OCI-M2 (cell line): ENCODE results near the gene CARD11.

Source experiments
- DNase-seq: peaks from one replicate; lab custom pipeline; 2025; ENCODE audit not compliant: unreplicated experiment; lab: John Stamatoyannopoulos, UW

CARD11 gene

DNA sequence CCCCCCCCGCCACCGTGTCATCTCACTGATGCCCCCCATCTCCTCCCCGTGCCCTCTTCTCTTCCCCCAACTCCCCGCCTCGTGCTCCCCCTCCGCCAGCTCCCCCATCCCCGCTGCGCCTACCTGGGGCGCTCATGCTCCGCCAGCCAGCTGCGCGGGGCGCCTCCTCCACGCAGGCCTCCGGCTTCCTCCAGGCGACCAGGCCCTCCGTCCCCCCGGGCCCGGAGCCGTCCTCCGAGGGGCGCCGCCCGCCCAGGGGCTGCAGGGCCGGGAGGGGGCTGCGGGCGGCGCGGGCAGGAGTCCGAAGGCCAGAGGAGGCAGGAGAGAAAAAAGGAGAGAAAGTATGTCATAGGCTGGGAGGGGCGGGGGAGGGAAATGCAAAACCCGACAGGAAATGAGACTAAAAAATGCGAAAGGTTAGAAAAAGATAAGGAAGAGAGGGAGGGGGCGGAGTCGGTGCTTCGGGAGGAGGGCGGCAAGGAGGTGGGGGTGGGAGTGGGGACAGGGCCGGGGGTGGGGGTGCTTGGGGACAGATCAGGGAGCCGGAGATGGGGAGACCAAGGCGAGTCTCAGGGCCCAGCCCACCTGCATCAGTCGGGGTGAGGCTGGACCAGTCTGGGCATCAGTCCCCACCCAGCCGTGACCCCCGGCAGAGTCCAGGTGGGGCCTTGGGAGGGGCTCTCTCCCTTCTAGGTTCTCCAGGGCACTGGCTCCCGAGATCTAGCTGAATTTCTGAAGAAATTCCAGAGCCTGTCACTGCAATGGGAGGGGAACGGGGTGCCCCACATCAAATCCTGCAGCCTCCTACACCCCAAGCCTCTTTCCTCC, at the start of gene CARD11:
Gene CARD11 (minus strand): TSS at position 324 of the 828 bp plus-strand sequence. CDS start 85,361 bp downstream, outside the sequence.
- no peak for DNase-seq

DNA sequence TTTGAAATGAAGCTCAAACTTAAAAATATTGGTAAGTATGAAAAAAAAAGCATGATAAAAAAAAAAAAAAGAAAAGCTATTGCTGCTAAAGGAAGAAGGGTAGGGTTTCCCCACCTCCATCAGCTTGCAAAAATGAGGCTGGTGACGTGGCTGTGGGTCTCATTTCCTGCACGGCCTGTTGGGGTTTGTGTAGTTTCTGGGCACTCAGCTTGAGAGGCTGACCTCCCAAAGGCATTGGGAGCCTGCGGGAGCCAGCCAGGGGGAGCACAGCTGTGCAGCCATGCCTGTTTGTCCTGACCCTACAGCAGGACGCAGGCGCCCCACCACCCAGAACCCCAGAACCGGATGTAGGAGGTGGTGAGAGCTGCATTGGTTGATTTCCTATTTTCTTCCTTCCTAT, 48.8 kb upstream of the CARD11 start:
- DNase-seq = no peak

DNA sequence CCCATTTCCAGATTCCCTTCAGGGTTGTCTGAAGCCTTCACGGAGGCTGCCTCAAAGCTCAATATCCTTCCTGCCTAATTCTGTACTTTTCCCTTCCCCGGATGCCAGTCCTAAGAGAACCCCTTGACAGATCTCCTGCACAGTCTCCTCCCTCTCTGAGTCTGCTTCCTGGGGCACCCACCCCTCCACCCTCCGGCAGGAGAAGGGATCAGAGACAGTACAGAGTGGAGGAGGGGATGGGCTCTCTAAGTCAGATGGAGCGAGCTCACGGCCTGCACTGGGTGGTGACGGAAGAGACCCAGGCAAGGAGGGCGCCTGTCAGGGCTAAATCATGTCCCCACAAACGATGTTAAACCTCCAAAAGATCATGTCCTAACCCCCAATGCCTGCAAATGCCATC, 48.0 kb upstream of the CARD11 start:
- no peak for DNase-seq

DNA sequence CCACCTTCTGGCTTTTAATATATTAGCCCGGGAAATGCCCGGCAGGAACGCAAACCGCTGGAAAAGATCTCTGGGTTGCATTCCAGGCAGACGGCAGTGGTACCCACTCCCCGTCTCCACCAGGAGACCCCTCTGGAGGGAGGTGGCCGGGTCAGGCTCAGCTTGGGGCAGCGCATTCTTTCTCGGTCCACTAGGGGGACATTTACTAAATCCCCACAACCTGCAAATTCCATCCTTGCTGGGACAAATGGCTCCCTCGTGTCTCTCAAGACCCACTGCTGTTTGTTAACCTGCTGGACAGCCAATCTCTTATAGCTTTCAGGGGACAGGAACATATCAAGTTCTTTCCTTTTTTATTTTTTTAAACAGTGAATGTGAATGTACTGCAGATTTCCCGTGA, 45.8 kb upstream of the CARD11 start:
- DNase-seq = no peak

DNA sequence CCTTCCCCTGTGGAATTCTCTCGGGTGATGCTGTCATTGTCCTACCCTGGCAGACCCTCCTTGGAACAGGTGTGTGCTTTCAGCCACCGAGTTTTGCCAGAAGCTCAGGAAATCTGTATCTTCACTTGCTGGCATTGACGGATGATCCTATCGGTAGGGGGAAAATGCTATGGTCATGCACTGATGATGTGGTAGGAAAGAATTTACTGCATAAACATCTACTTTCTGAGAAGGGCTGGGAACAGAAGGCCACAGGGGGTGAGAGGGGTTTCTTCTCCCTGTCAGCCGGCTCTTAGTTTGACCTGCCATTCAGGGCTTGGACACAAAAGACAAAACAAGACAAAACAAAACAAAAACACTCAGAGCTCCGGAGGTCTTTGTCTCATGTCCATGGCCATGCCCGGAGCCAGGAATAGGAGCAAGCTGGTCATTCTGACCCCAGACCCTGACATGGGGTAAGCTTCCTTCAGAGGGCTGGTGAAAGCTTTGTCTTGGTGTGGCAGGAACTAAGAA, 43.6 kb upstream of the CARD11 start:
- no peak for DNase-seq

DNA sequence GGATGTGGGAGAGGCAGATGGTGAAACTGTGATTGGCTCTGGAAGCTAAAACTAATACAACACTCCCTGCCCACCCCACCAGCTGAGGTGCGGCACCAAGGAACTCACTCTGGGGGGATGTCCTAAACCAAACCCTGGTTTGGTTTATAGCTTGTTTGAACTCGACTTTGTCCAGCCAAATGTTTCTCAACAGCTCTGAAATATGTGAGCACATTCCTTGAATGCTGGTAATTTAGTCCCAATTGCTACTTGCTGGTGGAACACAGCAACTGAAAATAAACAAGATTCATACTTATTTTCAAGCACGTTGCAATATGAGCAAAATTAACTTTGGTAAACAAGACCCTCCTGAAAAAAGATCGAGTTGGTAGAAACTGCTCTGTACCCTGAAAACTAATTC, 39.7 kb upstream of the CARD11 start:
- DNase-seq = no peak

DNA sequence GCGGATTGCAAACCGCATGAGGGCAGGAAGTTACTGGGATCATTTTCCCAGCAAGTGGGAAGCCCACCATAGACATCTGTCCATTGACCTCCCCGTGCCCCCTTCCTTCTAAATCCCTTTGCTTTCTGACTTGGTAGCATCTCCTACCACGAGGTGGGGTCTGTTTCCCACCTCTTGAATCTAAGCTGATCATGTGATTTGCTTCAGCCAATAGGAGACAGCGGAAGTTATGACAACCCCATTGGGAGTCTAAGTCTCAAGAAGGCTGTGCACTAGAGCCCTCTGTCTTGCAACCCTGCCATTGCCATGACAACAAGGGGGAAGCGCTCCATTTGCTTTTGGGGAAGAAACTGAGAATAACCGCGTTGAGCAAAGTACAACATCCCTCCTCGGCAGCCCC, 39.2 kb upstream of the CARD11 start:
- DNase-seq = no peak

DNA sequence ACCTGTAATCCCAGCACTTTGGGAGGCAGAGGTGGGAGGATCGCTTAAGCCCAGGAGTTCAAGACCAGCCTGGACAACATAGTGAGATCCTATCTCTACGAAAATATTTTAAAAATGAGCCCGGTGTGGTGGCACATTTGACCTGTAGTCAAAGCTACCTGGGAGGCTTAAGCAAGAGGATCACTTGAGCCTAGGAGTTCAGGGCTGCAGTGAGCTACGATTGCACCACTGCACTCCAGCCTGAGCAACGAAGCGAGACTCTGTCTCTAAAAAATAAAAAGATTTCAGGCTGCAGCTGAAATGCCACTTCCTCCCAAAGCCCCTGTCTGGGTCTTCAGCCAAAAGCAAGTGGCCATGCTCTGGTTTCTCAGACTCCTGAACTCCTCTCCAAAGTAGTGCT, 38.7 kb upstream of the CARD11 start:
- no peak for DNase-seq

DNA sequence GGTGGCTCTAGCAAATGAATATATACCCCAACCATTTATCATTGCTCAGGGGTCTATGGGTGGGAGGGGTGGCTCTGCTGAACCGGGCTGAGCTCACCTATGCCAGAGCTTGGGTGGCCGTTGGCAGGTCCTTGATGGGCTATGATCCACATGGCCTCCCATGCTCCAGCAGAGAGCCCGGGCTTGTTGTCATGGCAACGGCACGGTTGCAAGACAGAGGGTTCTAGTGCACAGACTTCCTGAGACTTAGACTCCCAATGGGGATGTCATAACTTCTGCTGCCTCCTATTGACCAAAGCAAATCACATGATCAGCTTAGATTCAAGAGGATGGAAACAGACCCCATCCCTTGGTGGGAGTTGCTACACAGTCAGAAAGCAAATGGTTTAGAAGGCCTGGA, 36.4 kb upstream of the CARD11 start:
- DNase-seq = no peak

DNA sequence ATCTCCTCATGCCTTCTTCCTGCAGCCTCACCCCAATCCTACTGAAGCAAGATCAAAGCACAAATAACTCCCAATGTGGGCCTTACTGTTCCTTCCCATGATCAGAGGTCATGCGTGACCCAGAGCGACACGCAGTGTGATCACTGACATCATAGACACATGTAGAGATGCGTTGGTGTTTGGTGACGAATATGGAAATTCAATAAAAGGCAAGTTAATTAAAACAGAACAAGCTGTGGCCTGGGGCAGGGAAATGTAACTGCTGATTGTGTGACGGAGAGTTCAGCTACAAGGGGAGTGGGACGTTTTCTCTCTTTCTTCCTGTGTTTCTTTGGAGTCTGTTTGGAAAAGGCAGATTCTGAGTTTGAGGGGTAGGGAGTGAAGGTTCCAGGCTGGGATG, 34.8 kb upstream of the CARD11 start:
- DNase-seq = no peak

DNA sequence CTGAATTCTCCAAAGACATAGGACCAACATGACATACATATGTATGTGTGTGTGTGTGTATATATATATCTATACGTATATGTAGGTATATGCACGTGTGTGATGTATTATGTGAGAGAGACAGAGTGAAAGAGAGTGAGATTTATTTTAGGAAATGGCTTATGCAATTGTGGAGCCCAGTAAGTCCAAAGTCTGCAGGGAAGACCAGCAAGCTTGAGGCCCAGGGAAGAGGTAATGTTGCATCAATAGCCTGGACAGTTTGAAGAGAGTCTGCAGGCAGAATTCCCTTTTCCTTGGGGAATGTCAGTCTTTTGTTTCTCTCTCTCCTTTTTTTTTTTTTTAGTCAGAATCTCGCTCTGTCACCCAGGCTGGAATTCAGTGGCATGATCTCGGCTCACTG, 33.0 kb upstream of the CARD11 start:
- no peak for DNase-seq

DNA sequence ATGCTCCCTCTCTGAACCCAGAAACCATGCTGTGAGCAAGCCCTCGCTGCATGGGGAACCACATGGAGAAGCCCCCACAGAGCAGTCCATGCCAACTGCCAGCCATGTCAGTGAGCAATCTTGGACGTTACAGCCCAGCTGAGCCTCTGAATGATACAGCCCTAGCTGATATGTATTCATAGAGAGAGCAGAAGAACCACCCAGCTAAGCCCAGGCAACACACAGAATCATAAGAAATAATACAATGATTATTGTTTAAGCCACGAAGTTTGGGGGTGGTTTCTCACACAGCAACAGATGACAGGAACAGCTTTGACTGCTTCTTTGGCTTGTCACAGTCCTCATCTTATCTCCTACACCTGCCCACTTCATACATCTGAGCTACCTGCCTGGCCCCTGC, 32.5 kb upstream of the CARD11 start:
- DNase-seq = no peak

DNA sequence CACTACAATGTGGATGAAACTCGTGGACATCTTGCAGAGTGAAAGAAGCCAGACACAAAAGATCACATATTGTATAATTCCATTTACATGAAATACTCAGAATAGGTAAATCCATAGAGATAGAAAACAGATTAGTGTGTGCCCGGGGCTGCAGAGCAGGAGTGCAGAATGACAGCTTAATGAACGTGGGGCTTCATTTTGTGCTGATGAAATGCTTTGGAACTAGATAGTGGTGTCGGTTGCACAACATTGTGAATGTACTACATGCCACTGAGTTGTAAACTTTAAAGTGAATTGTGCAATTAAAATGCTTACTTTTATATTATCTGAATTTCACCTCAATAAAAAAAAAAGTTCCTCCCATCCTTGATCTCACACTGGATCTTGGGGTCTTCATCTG, 31.8 kb upstream of the CARD11 start:
- no peak for DNase-seq

DNA sequence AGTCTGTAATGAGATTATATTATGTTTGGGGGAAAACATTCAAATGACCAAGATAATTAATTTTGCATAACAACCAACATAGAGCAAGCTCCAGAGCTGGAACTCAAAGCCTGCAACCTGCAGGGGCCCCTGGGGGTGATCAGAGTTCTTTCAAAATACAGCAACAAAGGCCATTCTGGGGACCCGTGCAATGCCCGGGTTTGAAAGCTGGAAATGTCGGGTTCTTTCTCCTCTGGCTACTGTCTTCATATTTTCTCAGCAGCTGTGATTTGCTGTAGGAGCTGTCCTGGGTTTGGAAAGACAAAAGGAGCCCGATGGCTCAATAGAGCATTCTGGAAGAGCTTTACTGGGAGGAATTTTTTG, 30.8 kb upstream of the CARD11 start:
- no peak for DNase-seq

DNA sequence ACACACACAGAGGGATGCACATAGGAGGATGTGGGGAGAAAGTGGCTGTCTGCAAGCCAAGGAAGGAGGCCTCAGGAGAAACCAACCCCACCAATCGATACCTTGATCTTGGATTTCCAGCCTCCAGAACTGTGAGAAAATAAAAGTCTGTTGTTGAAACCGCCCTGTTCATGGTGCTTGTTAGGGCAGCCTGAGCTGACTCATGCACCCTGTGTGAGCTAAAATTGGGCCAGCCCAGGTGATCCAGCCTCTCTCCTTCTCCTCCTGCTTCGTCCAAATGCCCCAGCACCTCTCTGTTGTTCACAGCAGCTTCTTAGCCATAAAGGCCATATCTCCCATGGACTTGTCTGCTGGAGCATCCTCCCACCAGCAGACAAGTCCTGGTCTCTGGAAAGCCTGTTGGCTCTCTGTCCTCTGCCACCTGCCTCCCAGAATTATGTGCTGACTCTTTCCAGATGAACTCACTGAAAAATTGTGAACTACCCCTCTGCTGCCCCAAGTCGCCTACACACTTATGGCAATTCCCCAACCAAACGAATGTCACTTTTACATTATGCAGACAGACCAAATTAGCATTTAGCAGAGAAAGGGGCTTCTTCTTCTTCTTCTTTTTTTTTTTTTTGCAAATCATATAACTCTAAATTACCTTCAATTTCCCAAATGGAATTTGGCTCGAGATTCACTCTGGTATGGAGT, 30.2 kb upstream of the CARD11 start:
- DNase-seq = no peak

DNA sequence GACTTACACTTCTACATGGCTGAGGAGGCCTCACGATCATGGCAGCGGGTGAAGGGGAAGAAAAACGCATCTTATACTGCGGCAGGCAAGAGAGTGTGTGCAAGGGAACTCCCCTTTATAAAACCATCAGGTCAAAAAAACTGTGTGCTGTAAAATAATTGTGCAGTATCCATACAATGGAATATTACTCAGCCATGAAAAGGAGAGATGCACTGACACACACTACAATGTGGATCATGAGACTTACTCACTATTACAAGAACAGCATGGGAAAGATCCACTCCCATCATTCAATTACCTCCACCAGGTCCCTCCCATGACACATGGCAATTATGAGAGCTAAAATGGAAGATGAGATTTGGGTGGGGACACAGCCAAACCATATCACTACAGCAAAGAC, 27.2 kb upstream of the CARD11 start:
- no peak for DNase-seq

DNA sequence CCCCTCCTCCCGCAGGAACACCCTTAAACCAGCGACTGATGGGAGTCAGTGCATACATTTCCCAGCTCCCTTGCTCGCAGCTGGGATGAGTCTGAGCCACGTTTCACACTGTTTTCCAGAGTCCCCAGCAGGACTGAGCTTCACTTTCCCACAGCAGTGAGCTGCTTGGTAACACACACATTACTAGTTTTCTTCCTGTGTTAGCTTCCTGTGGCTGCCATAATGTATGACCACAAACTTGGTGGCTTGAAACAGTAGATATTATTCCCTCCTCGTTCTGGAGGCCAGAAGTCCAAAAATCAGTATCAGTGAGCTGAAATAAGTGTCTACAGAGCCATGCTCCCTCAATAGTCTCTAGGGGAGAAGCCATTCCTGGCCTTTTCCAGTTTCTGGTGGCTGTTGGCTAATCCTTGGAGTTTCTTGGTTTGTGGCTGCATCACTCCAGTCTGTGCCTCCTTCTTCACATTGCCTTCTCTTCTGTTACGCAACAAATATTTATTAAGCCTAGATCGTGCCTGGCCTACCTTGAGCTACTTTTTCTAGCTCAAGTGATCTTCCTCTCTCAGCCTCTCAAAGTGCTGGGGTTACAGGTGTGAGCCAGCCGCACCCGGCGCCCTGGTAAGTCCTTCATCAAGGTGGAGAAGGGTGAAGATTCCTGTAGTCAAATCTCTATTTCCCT, 26.2 kb upstream of the CARD11 start:
- no peak for DNase-seq

DNA sequence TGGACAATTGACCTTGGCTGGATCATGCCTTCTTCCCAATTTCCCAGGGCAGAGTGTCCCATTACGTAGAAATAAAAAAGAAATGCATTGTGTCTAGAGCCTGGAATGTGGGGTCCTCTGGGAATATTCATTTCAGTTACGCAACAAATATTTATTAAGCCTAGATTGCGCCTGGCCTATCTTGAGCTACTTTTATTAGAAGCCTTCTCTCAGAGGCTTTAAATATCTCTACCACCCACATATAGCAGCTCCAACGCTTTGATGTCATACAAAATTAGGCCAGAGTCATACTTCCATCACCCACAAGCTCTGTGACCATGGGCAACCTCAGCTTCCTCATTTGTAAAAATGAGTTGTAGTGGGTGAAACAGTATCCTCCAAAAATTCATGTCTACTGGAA, 24.9 kb upstream of the CARD11 start:
- no peak for DNase-seq

DNA sequence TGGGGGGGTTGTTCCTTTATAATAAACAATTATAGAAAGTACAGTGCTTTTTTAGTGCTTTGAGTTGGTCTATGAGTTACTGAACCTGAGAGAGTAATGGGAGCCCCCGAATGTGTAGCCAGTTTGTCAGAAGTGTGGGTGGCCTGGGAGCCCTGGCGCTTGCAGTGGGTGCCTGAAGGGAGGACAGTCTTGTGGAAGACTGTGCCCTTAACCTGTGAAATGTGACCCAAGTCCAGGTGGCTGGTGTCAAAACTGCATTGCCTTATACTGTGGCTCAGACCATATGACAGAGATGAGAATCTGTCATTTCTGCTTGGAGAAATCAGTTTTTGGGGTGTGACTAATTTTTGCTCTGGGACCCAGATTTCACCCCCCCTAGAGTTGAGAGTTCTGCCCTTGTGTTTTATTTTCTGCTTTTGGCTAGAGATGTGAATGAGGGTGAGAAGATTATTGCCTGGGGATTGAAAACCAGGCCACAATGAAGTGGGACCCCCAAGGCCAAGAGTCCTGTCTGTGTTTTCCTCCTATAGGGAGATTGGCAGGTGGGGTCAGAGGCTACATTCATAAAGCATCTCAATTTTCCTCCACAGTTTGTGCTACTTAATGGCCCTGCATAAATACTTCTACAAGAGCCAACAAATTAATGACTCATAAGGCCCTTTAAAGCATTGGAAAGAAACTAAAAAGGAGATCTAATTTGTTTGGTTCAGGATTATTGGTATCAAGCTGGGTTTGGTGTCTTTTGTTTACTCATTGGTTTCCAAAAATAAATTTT, 24.1 kb upstream of the CARD11 start:
- no peak for DNase-seq

DNA sequence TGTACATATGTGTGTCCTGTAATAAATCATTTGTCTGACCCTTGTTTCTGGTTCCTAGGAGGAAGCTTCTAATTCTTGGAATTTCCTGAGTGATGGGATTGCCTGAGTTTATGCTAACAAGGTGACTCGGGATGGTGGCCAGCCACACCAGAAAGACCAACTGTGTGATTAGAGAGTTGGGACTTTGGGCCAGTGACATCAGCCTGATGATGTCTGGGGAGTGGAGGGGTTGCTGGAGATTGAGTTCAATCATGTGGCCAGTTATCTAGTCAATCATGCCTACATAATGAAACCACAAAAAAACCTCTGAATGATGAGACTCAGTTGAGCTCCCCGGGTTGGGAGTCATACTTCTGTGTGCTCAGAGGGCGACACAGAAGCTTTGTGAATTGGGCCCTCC, 23.5 kb upstream of the CARD11 start:
- no peak for DNase-seq

DNA sequence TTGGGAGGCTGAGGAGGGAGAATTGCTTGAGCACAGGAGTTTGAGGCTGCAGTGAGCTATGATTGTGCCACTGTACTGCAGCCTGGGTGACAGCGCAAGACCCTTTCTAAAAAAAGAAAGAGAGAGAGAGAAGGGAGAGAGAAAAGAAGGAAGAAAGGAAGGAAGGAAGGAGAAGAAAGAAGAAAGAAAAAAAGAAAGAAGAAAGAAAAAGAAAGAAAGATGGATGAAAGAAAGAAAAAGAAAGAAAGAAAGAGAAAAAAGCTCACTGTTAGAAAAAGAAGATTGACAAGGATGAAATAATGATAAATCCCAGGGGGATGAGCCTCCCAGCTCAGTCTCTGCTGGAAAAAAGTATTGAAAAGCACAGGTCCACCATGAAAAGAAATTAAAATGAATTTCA, 22.8 kb upstream of the CARD11 start:
- no peak for DNase-seq
